Suppressor macrophage (primary cell): Measurements from ENCODE around the gene CCDC88C.
A peak's percentile ranks its signal among the peaks of the same experiment; 100 is the strongest.

Source experiments
- DNase-seq, 4 experiments: peaks; one replicate each; pipeline ENCODE4 v3.0.0-alpha.2; 2020 to 2022

Gene CCDC88C

DNA sequence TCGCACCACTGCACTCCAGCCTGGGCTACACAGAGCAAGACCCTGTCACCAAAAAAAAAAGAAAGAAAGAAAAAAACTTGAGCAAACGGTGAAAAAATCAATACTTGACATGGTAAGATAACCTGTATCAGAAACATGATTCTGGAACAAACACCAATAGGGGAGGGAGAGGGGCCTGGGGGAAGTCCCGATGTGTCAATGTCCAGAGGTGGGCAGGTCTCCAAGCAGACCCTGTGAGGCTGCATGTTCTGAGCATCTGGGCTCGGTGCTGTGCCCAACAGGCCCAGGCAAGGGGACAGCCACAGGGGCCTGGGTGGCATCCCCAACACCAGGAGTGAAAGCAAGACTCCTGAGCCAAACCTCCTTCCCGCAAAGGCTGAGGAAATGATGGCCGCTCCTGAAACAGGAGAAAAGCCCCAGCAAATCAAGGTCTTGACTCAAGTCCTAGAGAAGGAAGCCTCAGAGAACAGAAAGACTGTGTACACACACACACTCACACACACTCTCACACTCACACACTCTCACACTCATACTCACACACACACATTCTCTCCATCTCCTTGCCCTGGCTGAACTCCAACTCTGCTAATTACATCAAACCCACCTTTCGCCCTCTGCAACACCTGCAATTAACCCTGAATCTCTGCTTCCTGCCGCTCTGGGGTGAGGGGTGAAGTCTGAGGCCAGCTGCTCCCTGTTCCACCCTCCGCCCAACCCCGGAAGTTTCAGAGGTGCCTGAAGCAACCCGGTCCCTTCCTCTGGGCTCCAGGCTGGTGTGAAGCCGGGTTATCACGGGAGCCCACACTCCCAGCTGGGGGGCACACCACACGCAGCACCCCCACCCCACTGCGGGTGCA is 20.4 kb downstream of the CCDC88C start:
- peak in 3 of 4 experiments; percentile 49 to 68 (median 68) for DNase-seq

DNA sequence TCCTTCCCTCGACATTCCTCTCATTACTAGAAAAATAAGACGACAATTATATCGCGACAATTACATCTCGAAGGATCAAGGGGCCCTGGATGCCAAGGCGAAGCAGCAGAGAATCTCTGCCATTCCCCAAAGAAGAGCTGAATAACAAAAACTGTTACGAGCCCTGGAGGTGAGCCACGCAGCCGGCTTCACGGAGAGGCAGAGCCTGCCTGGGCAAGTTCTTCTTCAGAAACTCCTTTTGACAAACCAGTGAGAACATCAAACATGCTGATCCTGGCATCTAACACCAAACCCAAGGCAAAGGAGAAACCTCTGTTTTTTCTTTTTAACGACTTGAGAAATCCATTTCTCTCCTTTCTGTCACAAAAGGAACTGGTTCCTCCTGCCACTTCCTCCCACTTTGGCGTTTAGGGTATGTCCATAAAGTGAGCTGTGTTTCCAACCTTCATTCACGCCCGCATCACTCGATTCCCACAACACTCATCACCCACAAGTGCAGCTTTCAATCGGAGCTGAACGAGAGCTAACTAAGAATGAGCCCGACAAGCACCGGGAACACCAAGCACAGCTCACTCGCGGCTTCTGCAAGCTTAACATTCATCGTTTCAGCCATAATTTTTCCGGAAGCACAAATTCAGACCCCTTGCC is 21.5 kb downstream of the CCDC88C start:
- peak in 3 of 4 experiments; percentile 63 to 68 (median 63) for DNase-seq

DNA sequence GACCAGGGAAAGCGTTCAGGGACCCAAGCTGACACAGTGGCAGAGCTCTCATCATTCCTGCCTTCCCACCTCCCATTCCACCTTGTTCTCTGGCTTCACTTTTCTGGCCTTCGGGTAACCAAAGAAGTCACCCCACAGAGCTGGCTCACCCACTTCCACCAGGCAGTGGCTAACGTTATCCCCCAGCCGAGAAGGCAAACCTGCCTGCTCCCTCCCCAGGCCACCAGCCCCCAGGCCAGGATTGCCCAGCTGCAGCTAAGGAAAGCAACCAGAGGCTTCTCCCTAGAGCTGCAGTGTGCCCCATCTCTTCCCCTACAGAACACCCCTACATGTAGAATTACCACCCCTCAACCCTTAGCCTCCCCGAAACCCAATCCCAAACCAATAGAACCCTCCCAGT is 22.2 kb downstream of the CCDC88C start:
- no peak for DNase-seq

DNA sequence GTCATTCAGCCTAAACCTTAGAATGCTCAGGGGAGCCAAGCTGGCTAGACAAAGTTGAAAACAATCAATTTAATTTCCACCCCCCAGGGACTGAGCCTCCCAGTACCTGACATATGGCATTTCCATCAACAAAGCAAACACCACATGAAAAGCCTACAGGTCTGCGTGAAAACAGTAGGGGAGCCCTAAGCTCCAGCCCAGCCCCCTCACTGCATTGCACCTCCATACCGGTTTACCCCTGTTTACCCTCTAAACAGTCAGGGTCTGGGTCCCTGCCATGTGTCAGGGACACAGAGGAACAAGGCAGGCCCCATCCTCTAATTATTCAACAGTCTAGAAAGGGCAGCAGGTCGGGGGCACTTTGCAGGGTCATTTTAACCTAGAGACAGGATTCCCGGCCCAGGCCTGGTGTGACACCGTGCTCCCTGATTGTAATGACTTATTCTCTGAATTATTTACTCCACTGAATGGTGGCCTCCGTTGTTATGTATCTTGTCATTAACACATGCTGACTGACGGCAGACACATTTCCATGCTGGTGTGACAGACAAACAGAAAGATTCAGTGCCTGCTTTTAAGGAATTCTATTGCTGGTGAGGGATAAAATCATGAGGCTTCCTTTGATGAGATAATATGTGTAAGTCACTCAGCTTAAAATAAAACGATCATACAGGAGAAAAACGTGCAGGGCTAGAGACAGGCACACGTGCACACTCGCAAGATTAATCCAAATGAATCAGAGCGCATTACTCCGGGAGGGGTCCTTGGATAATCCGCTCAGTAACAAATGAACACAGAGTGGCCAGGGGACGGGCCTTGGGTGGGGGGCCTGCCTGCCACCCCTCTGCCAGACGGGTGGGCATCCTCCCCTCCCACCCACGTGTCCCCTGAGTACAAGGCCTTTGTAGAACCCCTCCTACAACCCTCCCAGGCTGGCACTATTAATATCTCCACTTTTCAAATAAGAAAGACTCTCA is 23.2 kb downstream of the CCDC88C start:
- DNase-seq, result no peak

DNA sequence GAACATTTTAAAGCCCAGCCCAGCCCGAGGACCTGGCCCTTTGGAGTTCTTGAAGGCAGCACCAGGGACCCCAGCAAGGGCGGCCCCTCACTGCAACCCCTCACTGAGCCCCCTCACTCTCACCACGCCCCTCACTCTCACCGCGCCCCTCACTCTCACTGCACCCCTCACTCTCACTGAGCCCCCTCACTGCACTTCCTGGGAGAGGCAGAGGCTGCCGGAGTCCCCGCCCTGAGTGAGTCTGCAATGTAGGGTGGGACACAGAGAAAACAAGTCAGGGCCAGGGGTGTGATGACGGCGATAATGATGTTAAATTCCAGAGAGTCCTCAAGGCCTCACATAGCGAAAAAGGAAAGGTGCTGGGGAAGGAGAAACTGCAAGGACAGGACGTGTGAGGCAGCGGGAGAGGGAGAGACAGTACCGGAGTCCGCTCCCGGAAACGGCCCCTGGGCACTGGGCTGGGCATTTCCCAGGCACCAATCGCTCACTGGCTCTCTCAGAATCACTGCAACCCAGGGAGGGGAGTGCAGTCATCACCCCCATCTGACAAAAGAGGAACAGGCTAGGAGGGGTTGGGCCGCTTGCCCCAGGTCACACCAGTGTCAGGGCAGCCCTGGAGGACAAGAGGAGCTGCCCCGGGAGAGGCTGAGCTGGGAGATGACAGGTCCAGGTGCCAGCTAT is 24.9 kb downstream of the CCDC88C start:
- DNase-seq, result peak; percentile 50 to 78 (median 67)

DNA sequence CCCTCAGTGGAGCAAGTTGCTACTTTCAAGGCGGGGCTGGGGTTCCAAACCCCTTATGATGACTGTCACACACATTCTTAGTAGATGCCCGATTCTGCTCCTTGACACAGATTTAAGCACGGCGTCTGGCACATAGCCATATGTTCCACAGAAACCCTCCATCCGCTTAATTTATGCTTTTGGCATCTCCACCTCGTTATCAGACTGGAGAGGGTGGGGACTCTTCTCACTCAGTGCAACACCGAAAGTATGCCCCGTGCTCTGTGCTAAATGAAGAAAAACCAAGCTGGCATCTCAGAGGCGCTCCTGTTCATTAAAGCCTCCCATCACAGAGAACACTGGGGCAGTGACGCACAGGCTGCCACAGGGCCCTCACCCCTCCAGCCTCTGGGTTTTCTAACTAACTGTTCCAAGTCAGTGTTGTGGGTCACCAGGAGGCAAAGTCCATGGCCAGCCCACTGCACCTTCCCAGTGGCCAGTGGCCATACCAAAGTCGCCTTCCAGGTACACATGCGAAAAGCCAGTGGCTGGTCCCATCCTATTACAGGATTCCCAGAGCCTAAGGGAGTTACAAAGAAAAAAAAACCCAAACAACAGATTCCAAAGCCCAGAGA is 27.3 kb downstream of the CCDC88C start:
- DNase-seq, result no peak

DNA sequence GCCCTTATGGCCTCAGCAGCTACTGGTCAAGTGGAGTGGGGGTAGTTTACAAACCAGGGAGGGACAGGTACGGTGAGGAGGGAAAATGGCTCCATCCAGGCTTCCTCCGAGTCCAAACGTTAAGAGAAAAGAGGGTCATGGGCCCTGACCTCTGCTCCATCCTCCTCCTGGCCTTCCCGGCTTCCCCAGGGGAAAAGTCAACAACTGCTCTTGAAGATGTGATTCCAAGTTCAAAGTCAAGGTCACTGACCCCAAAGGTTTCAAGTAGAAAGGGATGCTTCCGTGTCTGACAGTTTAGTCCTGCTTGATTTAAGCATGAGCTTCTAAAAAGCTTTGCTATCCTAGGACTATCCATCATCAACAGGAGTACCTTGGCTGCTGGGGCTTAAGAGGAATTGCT is 28.5 kb downstream of the CCDC88C start:
- DNase-seq, result no peak

DNA sequence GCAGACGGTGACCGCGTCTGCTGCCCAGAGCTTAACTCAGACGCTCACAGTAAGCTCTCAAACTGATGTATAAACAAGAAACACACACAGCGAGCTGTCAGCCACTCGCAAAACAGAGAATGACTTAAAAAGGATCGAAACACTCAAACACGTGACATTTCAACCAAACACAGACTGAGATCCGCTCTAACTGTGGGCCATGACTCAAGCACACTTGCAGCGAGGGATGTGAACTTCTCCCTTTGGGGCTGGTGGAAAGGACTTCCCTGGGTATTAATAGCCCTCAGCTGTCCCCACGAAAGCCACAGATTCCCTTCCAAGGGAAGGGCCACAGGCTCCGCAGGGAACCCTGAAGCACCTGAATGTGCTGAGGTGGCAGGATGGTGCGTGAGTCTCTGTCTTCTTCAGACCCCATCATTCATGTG is 29.1 kb downstream of the CCDC88C start:
- peak; percentile 90 to 95 (median 92) for DNase-seq

DNA sequence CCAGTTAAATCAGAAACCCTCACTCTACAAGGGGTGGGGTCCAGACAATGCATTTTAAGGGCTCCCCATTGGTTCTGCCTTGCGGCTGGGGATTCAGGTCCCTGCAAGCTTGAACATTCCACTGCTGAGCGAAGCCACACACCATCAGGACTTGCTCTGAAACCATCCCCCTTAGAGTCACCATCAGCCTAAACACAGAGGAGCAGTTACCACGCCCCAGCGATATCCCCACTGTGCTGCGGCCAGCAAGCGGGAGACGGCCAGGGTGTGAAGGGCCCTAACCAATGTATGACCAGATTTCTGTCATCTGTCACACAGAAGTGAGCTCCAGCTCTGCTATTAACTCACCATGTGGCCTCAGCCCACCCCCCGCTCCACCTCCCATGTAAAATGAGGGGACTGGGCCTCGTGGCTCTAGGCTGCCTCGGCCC is 29.7 kb downstream of the CCDC88C start:
- no peak for DNase-seq

DNA sequence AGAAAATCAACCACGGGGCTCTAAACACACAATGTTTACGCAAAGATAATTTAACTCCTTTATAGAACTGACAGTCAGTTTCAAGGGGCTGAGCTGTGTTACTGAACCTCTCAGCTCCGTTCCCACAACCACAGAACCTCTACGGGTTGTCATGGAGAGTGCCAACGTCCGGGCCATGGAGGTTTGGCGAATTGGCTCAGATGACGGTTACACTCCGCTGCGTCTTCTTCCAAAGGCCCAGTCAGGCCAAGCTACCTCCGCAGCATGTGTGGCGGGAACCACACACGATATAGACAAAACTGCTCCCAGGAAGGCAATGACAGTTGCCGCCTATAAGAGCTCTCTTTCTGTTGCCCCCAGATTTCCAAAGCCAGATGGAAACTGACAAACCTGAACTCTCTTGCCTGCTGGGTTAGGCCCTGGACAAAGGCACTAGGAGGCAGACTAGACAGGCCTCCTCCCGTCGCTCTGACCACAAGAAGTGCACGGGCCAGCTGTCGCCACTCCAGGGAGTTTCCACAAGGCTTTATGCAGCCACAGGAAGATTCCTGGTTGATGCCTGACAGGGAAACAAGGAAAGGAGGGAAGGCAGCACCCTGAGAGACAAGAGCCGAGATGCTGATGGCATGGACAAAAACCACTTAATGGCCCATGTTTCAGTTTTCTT is 30.3 kb downstream of the CCDC88C start:
- no peak for DNase-seq

DNA sequence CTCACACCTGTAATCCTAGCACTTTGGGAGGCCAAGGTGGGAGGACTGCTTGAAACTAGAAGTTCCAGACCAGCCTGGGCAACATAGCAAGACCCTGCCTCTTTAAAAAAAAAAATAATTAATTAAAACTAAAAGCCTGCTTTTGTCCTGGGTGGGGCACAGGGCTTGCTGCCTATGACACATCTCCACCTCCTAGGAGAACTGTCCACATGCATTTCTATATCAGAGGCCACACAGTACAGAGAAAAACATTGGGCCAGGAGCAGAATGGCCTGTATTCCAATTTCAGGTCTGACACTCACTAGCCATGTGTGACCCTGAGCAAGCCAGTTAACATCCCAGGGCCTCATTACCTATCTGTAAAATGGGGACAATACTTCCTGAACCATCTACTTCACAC is 31.9 kb downstream of the CCDC88C start:
- DNase-seq, result no peak

DNA sequence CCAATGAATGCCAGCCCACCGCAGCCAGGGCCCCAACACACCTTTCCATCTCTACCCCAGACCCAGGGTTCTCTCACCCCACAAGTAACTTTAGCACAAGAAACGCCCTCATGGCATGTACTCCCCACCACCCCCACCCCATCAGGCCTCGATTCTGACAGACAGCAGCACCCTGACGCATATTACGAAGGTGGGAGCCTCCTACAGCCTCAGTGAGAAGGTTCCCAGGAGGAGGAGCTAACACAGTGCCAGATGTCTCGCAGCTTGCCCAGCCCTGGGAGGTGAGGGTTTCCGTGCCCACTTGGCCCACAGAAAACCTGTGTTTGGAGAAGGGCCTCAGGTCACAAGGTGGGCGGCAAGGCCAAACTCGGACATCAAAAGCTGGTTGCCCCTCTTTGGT is 32.4 kb downstream of the CCDC88C start:
- DNase-seq, result no peak

DNA sequence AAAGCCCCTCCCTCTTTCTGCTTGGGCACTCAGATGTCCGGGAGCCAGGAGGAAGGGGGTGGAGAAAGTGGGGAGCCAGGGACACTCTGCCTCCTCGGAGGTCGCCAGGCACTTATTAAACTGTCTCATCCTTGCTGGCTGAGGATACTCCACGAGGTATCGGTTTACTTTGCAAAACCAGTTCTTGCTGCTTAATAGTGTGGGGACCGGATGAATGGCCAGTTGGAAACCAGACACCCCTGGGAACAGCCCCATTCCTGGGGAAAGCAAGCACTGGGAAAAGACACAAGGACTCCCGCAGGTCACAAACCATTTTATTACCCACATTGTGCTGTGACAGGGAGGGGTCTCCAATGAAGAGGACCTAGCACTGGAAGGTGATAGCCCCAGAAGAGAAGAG is 34.2 kb downstream of the CCDC88C start:
- no peak for DNase-seq

DNA sequence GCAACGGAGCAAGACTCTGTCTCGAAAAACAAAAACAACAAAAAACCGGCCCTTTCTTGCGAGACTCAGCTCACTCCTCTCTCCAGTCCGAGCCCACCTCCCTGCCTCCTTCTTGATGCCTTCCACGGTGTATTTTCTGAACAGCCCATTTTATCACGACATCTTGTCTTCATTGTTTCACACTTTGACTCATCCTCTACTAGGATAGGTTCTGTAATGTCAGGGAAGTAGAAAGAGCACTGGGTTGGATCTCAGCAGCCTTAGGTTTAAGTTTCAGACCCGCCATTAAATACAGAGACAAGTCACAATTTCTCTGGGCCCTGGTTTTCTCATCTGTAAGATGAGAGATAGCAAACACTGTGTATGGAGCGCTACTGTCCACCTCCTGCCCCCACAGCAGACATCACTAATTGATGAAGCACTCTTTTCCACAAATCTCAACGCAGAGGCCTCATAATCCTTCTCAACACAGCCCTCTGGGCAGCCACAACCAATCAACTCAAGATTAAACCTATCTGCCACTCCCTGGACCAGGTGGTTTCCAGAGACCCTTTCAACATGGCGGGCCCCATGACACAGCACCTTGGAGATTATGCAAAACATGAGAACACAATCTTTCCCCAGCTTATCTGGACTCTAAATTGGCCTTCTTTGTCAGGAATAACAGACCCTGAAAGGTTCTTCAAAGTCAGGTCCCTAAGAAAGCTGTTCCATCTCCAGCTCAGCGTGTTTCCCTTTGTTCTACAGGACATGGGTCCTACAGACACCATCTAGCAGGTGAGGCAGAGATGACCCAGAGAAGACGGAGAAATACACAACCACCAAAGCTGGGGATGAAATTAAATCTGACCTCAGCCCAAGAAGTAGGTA is 35.6 kb downstream of the CCDC88C start:
- DNase-seq, result no peak

DNA sequence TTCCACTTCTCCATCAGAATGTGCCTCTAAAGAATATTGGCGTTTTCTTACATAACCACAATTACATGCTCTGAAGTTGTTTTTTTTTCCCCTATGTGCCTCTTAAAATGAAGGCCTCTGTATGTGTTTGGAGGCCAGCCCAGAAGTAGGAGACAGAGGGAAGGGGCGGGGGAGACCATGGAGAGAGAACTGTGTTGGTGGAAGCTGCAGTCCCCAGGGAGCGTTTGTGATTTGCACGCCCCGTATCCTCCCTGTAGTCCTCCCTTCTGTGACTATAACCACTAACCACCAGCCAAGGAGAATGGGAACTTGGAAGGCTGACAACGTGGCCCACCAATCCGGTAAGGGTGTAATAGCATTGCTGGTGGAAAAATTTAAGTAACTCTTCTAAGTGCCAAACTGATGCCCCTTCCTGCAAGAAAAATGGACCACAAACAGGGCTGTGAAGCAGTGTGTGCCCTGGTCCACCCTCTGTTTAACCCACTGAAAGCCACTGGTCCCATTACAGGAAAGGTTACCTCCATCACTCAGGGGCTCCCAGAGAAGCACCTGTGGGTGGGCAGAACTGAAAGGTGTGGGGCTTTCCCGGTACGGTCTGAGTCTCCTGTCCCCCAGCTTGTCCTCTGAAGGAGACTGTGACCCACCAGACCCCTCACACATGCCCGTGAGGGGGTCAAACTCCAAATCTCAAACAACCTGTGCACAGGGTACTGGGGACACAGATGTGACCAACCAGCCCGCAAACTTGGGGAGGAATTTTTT is 36.8 kb downstream of the CCDC88C start:
- DNase-seq, result peak; percentile 39 to 53 (median 46)

DNA sequence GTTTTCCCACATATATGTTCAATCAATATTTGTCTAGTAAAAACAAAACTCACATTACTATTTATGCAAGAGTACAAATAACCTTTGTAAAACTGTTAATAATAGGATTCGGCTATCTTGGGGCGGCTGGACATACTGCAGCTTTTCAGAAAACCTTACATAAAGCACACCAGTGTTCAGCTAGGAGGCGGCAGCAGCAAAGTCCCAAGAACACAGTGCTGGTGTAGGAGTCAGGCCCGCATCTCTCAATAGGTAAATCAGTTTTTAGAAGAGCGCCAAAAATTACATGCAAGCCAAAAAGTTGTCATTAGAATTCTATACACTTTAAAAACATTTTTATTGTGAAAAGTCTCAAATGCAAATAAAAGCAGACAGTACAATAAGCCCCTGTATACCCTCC is 37.5 kb downstream of the CCDC88C start:
- no peak for DNase-seq

DNA sequence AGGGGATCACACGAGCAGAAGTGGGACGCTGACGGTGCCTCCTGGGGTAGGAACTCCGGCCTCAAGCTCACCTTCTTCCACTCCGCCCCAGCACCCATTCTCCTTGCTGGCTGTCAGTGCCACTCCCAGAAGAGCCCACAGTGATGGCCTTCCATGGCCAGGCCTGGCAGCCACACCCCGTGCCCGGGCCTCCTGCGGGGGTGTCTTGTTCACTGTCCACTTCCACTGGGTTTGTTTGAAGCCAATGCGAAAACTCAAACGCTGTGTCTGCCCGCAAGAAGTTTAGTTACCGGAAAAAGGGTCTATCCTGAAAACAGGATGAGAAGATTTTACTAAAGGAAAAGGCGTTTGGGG is 38.1 kb downstream of the CCDC88C start:
- no peak for DNase-seq

DNA sequence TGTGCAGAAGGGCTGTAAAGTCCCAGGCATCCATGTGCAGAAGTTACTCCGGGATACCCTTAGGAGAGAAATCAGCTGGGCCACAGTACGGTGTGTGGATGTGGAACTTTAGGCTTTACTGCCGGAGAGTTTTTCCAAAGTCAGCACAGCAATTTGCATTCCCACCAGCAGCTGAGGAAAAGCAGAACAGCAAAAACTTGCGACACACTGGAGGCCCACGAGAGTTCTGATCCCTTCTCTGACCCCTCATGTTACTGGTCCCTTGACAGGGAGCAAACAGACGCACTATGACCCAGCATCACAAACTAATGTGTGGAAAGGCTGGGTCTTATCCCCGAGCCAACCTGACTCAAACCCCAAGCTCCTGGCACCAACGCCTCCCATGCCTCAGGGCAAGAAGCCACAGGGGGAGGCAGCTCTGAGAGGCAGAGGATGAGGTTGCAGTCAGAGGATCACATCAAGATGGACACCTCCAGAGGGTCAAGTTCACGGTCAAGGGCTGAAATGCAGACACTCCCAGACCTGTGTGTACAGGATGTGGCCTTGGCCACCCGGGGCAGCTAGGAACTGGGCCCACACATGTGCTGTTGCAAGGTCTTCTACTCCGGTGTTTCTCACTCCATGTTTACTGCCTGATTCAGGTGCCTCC is 38.6 kb downstream of the CCDC88C start:
- DNase-seq, result peak; percentile 84 to 90 (median 86)
